ENCODE data around the gene PTK6. TPM values are rescaled to one million over a fixed set of nuclear protein-coding genes. Genes with fewer than 3 reads are reported as not detected.

PTK6 gene
- total and polyA plus RNA-seq, 2 of the 13 experiments (the other 11 are each of a cell fraction or from before 2014, with no cell fraction given), result 0.08 TPM; not detected in 1

DNA sequence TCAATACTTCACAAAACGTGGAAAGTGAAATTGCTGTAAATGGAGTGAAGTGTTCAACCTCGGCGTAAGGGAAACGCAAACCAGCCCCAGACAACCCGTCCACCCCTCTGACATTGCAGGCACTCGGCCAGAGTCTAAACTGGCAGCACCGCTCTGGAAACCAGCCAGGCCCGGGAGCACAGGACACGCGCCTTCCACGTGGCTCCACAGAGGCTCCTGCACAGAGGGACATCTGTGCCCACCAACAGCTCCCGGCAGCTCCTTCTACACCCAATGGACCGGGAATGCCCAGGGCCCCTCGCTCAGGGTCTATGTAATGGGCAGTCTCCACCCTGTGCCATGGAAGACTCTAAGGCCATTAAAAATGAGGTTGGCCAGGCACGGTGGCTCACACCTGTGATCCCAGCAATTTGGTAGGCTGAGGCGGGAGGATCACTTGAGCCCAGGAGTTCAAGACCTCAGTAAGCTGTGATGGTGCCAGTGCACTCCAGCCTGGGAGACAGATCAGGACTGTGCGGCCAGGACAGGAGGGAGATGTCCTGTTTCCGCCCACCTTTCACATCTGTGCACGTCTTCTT, 40.2 kb upstream of the PTK6 start (continued):
- TF ChIP-seq, protein P1, sequence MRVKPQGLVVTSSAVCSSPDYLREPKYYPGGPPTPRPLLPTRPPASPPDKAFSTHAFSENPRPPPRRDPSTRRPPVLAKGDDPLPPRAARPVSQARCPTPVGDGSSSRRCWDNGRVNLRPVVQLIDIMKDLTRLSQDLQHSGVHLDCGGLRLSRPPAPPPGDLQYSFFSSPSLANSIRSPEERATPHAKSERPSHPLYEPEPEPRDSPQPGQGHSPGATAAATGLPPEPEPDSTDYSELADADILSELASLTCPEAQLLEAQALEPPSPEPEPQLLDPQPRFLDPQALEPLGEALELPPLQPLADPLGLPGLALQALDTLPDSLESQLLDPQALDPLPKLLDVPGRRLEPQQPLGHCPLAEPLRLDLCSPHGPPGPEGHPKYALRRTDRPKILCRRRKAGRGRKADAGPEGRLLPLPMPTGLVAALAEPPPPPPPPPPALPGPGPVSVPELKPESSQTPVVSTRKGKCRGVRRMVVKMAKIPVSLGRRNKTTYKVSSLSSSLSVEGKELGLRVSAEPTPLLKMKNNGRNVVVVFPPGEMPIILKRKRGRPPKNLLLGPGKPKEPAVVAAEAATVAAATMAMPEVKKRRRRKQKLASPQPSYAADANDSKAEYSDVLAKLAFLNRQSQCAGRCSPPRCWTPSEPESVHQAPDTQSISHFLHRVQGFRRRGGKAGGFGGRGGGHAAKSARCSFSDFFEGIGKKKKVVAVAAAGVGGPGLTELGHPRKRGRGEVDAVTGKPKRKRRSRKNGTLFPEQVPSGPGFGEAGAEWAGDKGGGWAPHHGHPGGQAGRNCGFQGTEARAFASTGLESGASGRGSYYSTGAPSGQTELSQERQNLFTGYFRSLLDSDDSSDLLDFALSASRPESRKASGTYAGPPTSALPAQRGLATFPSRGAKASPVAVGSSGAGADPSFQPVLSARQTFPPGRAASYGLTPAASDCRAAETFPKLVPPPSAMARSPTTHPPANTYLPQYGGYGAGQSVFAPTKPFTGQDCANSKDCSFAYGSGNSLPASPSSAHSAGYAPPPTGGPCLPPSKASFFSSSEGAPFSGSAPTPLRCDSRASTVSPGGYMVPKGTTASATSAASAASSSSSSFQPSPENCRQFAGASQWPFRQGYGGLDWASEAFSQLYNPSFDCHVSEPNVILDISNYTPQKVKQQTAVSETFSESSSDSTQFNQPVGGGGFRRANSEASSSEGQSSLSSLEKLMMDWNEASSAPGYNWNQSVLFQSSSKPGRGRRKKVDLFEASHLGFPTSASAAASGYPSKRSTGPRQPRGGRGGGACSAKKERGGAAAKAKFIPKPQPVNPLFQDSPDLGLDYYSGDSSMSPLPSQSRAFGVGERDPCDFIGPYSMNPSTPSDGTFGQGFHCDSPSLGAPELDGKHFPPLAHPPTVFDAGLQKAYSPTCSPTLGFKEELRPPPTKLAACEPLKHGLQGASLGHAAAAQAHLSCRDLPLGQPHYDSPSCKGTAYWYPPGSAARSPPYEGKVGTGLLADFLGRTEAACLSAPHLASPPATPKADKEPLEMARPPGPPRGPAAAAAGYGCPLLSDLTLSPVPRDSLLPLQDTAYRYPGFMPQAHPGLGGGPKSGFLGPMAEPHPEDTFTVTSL (CRISPR knock-in tag; IDR thresholded peaks at IDR 0.05; ENCODE audit: borderline replicate concordance), result 0 out of 2 replicates have a peak, but pooled peaks have one; percentile 27
- TF ChIP-seq ZKSCAN8 (CRISPR knock-in tag; IDR thresholded peaks at IDR 0.05; ENCODE audit: borderline replicate concordance), result no peak
- no peak for TF ChIP-seq NCOA1 (CRISPR knock-in tag; IDR thresholded peaks at IDR 0.05)
- TF ChIP-seq, protein P2, sequence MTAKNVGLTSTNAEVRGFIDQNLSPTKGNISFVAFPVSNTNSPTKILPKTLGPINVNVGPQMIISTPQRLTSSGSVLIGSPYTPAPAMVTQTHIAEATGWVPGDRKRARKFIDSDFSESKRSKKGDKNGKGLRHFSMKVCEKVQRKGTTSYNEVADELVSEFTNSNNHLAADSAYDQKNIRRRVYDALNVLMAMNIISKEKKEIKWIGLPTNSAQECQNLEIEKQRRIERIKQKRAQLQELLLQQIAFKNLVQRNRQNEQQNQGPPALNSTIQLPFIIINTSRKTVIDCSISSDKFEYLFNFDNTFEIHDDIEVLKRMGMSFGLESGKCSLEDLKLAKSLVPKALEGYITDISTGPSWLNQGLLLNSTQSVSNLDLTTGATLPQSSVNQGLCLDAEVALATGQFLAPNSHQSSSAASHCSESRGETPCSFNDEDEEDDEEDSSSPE (CRISPR knock-in tag; IDR thresholded peaks at IDR 0.05), result no peak
- TF ChIP-seq ZNF773 (CRISPR knock-in tag; IDR thresholded peaks at IDR 0.05; ENCODE audit: borderline replicate concordance), result no peak
- peak; percentile 76 for TF ChIP-seq SAP130 (CRISPR knock-in tag; IDR thresholded peaks at IDR 0.05; ENCODE audit: low read depth)
- TF ChIP-seq ZNF441 (CRISPR knock-in tag; IDR thresholded peaks at IDR 0.05; ENCODE audit: borderline replicate concordance), result peak; percentile 44; the same call in 1 of the 2 replicates
- no peak for TF ChIP-seq KMT2A (CRISPR knock-in tag; IDR thresholded peaks at IDR 0.05)
- TF ChIP-seq, protein P3, sequence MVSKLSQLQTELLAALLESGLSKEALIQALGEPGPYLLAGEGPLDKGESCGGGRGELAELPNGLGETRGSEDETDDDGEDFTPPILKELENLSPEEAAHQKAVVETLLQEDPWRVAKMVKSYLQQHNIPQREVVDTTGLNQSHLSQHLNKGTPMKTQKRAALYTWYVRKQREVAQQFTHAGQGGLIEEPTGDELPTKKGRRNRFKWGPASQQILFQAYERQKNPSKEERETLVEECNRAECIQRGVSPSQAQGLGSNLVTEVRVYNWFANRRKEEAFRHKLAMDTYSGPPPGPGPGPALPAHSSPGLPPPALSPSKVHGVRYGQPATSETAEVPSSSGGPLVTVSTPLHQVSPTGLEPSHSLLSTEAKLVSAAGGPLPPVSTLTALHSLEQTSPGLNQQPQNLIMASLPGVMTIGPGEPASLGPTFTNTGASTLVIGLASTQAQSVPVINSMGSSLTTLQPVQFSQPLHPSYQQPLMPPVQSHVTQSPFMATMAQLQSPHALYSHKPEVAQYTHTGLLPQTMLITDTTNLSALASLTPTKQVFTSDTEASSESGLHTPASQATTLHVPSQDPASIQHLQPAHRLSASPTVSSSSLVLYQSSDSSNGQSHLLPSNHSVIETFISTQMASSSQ (IDR thresholded peaks at IDR 0.05; ENCODE audit: low read depth), result no peak
- TF ChIP-seq, protein P3 (CRISPR knock-in tag; IDR thresholded peaks at IDR 0.05; ENCODE audit: borderline replicate concordance), result no peak
- TF ChIP-seq, protein P4, sequence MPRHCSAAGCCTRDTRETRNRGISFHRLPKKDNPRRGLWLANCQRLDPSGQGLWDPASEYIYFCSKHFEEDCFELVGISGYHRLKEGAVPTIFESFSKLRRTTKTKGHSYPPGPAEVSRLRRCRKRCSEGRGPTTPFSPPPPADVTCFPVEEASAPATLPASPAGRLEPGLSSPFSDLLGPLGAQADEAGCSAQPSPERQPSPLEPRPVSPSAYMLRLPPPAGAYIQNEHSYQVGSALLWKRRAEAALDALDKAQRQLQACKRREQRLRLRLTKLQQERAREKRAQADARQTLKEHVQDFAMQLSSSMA (CRISPR knock-in tag; IDR thresholded peaks at IDR 0.05), result no peak
- TF ChIP-seq ZNF558 (CRISPR knock-in tag; IDR thresholded peaks at IDR 0.05; ENCODE audit: borderline replicate concordance), result peak; percentile 51; the same call in 1 of the 2 replicates
- TF ChIP-seq EP300 (IDR thresholded peaks at IDR 0.05; ENCODE audit: low read depth in 2 of 2, low read length in 2 of 2), result no peak
- no peak; the same call in 1 of the 2 replicates for TF ChIP-seq EP300 (CRISPR knock-in tag; IDR thresholded peaks at IDR 0.05; ENCODE audit: borderline replicate concordance)
- TF ChIP-seq CBX5 (CRISPR knock-in tag; IDR thresholded peaks at IDR 0.05; ENCODE audit: borderline replicate concordance), result no peak
- TF ChIP-seq JARID2 (CRISPR knock-in tag; IDR thresholded peaks at IDR 0.05; ENCODE audit: insufficient replicate concordance), result no peak
- TF ChIP-seq ZNF136 (CRISPR knock-in tag; IDR thresholded peaks at IDR 0.05; ENCODE audit: low read depth), result no peak
- no peak for TF ChIP-seq EED (CRISPR knock-in tag; IDR thresholded peaks at IDR 0.05)
- no peak for TF ChIP-seq MED13 (CRISPR knock-in tag; IDR thresholded peaks at IDR 0.05)

Measured in HepG2 (cell line).